Epidermal melanocyte (primary cell): ENCODE measurements around the gene YLPM1.

Experiments
- DNase-seq: peaks from one replicate; pipeline ENCODE4 v3.0.0; 2011; ENCODE audit warnings: low spot score; ENCODE audit not compliant: insufficient read length

The YLPM1 gene

GRCh38 chr14:74871819-74872218, 108.7 kb downstream of the YLPM1 start:
- DNase-seq: no peak

GRCh38 chr14:74875204-74875603, 112.1 kb downstream of the YLPM1 start:
- DNase-seq: no peak

GRCh38 chr14:74875941-74876913, 113.1 kb downstream of the YLPM1 start, which contains the start of gene PROX2:
TSS of gene PROX2 (minus strand) at chr14:74876145. CDS start at chr14:74863834, 12,311 bp downstream.
- DNase-seq: no peak

GRCh38 chr14:74879427-74880182, 116.5 kb downstream of the YLPM1 start:
- no peak for DNase-seq

- peak; percentile 90 for DNase-seq
Measured at GRCh38 chr14:74881431-74882102, 118.5 kb downstream of the YLPM1 start, which contains the start of gene DLST. TSS of gene DLST (plus strand) at chr14:74881916. CDS start at chr14:74881954, 38 bp downstream.

- DNase-seq: no peak
Measured at GRCh38 chr14:74882103-74882920, 119.2 kb downstream of the YLPM1 start.
